Activated CD4-positive, CD25-positive, alpha-beta regulatory T cell treated with anti-CD3 and anti-CD28 coated beads, Interleukin-2, amount 50 U/mL, for 24 hours (primary cell): ENCODE measurements around the gene KCNN3.
A peak's percentile ranks its signal among the peaks of the same experiment; 100 is the strongest.

ENCODE experiments used
- ATAC-seq, 2 donors: fragments of 150-1000 bp; cut with Tn5 transposase; one replicate each; pipeline ENCODE4 v1.10.0; 2021; ENCODE audit warnings: mild to moderate bottlenecking in 1 of 2, moderate library complexity in 1 of 2

KCNN3 gene

GRCh38 chr1:154860156-154860870 lies 9.8 kb downstream of the KCNN3 start:
- ATAC-seq = no peak

DNA sequence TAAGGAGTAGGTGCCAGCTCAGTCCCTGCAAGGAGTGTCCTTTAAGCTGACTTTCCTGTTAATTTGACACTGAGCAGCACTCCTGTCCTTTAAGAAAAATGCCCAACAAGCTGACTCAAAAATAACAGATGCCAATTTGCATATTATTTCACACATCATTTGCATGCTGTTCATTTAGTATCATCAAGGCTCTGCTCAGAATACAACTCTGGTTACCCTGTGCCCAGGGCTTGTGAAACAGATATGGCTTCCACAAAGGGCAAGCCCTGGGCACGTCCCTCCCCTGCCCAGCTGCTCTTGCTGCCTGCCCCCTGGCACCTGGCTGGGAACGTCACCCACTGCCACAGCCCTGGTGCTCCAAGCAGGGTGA lies 10.3 kb downstream of the KCNN3 start:
- no peak for ATAC-seq

- no peak for ATAC-seq
These were observed 10.8 kb downstream of the KCNN3 start for GRCh38 chr1:154859151-154859785.

- ATAC-seq = no peak
These were observed 12.5 kb downstream of the KCNN3 start for GRCh38 chr1:154857441-154858215.

DNA sequence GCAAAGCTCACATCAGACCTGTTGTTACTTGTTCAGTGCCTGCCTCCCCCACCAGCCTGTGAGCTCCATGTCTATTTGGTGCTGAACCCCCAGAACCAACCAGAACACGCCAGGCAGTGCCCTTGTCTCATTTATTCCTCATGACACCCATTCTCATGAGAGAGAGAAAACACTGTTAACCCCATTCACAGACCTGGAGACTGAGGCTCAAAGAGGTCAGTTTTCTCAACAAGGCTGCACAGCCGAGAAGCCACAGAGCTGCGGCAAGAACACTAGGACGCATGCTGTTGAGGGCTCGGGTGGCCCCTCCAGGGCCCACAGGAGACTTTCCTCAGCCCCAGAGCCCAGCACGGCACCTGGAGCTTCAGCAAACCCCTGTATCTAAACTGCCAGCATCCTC lies 13.1 kb downstream of the KCNN3 start:
- ATAC-seq = no peak

GRCh38 chr1:154856544-154856943 lies 13.5 kb downstream of the KCNN3 start:
- peak in 1 of 2 donors; percentile 31 for ATAC-seq

DNA sequence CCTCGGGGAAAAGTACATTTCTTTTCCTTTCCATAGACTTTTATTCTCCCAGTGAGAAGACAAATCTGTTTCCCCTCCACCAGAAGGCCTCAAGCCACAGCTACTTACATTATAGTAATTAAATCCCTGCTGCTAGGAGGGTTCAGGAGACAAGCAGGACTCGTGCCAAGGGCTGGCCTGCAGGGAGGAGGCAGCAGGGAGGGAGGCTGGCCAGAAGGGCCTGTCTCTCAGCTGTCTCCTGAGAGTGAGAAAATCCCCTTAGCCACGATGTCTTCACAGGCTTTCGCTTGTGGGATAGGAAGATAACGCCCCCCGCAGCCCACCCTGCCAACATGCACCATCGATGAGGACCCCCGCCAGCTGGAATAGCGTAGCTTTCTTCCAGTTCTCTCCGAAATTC lies 14.0 kb downstream of the KCNN3 start:
- ATAC-seq = no peak

- no peak for ATAC-seq
These were observed 14.8 kb downstream of the KCNN3 start for GRCh38 chr1:154855186-154855851.

DNA sequence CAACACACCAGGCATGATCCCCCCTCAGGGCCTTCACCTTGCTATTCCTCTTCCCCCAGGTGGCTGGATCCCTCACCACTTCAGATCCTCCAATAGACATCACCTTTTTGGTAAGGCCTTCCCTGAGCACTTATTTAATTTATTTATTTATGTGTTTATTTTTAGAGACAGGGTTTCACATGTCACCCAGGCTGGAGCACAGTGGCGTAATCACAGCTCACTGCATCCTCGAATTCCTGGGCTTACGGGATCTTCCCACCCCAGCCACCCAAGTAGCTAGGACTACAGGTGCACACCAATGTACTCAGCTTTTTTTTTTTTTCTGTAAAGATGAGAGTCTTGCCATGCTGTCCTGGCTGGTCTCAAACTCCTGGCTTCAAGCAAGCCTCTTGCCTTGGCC lies 17.2 kb downstream of the KCNN3 start:
- no peak for ATAC-seq

DNA sequence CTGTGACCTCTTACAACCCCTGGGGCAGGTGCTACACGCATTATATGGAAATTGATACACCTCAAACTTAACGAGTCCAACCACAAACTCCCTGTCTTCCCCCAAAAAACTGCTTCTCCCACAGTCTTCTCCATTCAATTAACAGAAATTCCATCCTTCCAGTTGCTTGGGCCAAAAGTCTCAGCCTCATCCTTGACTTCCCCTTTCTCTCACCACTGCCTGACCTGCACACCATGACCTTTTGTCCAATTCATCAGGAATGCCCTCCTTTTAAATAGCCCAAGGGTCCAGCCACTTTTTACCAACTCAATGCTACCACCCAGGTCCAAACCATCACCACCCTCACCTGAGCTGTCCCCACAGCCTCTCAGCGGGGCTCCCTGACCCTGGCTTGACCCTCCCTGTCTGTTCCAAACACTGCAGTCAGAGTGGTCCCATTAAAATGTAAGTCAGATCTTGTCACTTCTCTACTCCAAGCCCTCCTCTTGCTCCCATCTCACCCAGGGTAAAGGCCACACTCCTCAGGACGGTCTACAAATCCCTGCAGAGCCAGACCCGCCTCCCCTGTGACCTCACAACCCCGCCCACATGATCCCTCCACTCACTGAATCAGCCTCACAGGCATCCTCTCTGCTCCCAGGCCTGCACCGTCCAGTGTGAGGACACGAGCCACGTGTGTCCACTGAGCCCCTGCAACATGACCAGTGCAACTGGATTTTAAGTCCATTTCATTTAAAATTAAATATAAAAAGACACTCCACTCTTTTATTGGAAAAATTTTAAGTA lies 18.5 kb downstream of the KCNN3 start:
- ATAC-seq = no peak

- peak; percentile 60 to 81 for ATAC-seq
These were observed 20.4 kb downstream of the KCNN3 start for GRCh38 chr1:154849645-154850131.

DNA sequence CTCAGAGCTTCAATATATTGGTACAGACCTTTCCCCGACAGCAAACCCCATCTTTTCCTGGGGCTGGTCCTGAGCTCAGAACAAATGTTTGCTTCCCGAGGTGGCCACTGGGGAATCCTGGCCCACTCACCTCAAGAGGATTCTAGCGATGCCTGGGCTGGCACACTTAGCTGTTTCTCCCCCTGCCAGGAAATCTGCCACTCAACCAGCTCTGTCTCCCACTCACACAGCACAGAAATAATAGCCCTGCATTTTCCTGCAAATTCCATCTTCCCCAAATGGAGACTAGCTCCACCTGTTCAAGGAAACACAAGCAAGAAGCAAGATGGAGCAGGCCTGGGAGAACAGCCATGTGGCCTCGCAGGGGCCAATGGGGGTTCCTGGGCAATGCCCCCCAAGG lies 21.1 kb downstream of the KCNN3 start:
- no peak for ATAC-seq

DNA sequence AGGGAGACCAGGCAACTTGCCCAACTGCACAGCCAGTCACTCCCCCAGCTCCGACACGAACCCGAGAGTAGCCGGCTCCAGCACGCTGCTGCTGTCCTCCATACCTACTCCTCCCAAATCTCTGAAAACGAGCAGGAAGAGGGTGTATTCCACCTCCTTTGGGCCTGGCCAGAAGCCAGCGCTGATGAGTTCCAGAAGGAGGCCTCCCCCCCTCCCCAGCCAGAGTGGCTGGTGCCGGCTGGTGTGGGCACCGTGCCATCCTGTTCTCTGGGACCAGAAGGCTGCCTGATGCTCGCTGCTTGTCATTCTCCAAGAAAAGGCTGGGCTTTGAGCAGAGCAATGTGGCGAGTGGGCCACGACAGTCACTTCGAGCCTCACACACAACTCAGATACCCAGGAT lies 22.2 kb downstream of the KCNN3 start:
- ATAC-seq = no peak

DNA sequence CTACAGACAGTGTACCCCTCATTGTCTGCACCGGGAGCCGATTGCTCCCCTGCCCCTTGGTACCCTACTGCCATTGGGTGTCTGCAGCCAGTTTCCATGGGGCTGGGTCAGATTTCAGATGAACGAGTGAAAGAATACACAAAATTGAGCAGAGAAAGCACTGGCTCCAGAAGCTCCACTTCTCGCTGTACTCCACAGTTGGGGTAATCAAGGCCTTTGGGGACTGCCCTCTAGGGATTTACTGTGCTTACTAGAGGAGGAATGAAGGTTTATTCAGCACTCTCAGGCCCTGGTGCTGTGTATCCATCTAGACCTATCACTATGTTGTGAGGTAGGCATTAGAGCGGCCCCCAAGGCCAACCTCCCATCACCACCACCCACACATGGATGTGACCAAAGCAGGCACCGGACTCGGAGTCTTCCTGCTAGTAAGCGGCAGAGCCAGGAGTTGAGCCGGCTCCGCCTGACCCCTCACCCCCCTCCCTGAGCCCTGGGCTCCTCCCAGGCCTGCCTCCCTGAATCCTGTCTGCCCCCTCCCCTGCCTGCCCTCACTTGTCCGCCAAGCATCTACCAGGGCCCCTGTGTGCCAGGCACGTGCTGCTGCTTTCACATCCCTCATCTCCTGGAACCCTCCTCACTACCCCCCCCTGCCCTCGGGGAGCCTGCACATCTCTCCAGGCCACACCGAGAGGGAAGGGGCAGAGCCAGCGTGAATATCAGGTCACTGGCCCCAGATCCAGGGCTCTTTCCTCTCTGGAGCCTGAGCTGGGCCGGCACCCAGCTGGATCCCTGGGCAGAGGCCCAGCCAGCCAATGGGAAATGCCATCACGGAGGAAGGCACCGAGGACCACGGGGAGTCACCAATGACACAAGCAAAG lies 23.3 kb downstream of the KCNN3 start:
- ATAC-seq = no peak

DNA sequence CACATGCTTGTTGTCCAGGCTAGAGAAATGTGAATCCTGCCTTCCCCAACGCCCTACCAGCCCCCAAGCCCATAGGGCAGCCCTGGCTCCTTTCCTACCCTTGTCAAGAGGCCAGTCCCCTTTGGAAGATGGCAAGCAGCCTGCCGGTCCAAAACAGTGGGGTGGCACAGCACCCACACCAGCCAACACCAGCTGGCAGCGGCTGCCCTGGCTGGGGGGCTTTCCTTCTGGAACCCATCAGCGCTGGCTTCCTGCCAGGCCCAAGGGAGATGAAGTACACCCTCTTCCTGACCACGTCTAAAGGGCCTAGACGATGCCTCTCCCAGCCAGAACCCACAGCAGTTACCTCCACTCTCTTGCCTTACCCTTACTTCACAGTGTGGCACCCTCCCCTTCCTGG lies 24.2 kb downstream of the KCNN3 start:
- no peak for ATAC-seq

DNA sequence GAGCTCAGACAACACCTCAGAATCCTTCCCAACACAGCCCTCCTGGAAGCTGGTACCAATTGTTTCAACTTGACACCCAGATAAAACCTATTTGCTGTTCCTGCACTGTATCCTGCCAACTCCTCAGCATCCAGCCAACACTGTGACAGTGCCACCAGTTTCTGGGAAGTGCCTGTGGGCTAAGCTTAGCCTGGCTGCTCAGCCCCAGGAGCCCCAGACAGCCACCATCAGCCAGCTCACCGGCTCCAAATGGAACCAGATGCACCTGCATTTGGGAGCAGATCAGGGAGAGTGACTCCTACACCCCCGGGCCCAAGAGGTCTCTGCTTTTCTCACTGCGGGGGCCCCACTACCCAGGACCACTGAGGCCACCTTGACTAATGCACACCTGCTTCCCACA lies 24.9 kb downstream of the KCNN3 start:
- ATAC-seq = no peak

DNA sequence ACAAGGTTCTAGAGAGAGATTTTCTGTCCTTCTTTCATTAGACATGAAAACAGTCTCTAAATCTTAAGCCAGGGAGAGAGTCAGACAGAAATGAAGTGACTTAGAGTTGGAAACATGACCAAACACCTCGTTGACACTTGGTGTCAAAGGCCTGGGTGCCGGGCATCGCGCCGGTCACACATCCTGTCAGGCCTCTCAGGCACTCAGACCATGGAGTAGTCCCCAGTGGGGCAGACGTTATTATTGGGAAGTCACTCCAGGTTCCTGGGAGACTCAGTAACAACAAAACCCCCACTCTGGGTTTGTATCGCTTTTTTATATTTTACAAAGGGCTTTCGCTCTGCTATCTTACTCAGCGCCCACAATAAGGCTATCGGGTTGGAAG lies 25.8 kb downstream of the KCNN3 start:
- ATAC-seq = no peak

DNA sequence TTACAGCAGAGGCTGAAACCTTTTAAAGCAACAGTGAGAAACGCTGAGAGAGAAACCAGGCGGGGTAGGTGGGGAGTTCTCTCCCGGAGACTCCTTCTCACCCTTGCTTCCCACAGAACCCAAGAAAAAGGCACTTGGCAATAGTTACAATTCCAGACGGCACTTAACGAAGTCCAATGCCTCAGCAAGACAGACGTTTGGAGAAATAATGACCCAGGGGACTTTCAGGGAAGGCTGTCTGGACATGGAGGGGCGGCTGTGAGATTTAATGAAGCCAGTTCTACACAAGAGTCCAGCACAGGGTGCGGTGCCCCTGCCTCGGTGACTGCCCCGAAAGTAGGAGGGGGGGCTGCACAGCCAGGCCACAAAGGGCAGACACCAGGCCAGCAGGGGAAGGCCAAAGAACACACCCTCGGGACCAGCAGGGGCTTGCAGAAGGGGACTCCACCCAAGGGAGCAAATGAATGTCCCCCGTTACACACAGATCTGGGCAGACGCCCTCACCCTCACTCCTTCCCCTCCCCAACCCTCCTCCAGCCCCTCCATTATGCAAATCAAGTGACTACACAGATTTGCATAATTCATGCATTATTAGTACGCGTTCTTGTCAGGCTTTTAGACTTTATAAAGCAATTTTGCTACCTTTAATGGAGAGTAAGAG lies 26.3 kb downstream of the KCNN3 start:
- ATAC-seq = no peak

GRCh38 chr1:154842635-154843034 lies 27.4 kb downstream of the KCNN3 start:
- peak; percentile 21 to 40 for ATAC-seq

- ATAC-seq = no peak
These were observed 28.7 kb downstream of the KCNN3 start for GRCh38 chr1:154841384-154841783.
